GM18511 (cell line): ENCODE measurements around the gene ZNF280A.

Experiments
- ATAC-seq: cut with Tn5 transposase; IDR thresholded peaks from one replicate; pipeline ENCODE4 v1.9.1; 2021; ENCODE audit warnings: mild to moderate bottlenecking, moderate library complexity; ENCODE audit not compliant: unreplicated experiment

Gene ZNF280A

GRCh38 chr22:22520020-22520656 lies at the start of gene ZNF280A:
Gene ZNF280A, minus strand, starts transcription at chr22:22520270. Its CDS starts 4,640 bp downstream, at chr22:22515630.
- ATAC-seq = no peak

- ATAC-seq = no peak
These were observed 49.1 kb upstream of the ZNF280A start for GRCh38 chr22:22569218-22569617.

GRCh38 chr22:22565981-22566380 lies 45.9 kb upstream of the ZNF280A start:
- ATAC-seq = no peak

GRCh38 chr22:22558972-22559603 lies 39.0 kb upstream of the ZNF280A start, which contains the start of gene PRAME:
Gene PRAME, minus strand, starts transcription at chr22:22559265. Its CDS starts 2,433 bp downstream, at chr22:22556832.
- no peak for ATAC-seq

GRCh38 chr22:22558071-22558971 lies 38.3 kb upstream of the ZNF280A start:
- no peak for ATAC-seq

GRCh38 chr22:22556995-22557925 lies 37.2 kb upstream of the ZNF280A start:
- no peak for ATAC-seq

GRCh38 chr22:22556578-22556977 lies 36.5 kb upstream of the ZNF280A start:
- no peak for ATAC-seq

- no peak for ATAC-seq
These were observed 35.5 kb upstream of the ZNF280A start for GRCh38 chr22:22555596-22555995.

- no peak for ATAC-seq
These were observed 34.7 kb upstream of the ZNF280A start for GRCh38 chr22:22554587-22555284.

- no peak for ATAC-seq
These were observed 33.9 kb upstream of the ZNF280A start for GRCh38 chr22:22553735-22554586.

- no peak for ATAC-seq
These were observed 33.1 kb upstream of the ZNF280A start for GRCh38 chr22:22553141-22553540.

GRCh38 chr22:22552630-22553029 lies 32.6 kb upstream of the ZNF280A start:
- no peak for ATAC-seq

- no peak for ATAC-seq
These were observed 30.8 kb upstream of the ZNF280A start for GRCh38 chr22:22550789-22551434.

GRCh38 chr22:22548910-22549309 lies 28.8 kb upstream of the ZNF280A start:
- ATAC-seq = no peak

- ATAC-seq = no peak
These were observed 28.2 kb upstream of the ZNF280A start for GRCh38 chr22:22548317-22548716.

- no peak for ATAC-seq
These were observed 27.7 kb upstream of the ZNF280A start for GRCh38 chr22:22547692-22548300.

- no peak for ATAC-seq
These were observed 27.2 kb upstream of the ZNF280A start for GRCh38 chr22:22547226-22547625.

- no peak for ATAC-seq
These were observed 26.4 kb upstream of the ZNF280A start for GRCh38 chr22:22546490-22546889.
